Endothelial cell of umbilical vein (primary cell): ENCODE data around the gene GAS1.

Experiments used
- CTCF ChIP-seq, 2 donors: IDR thresholded peaks; 1 replicate in 1 of 2; 2 replicates in 1 of 2; pipeline ENCODE4 v1.5.1; 2011; ENCODE audit warnings: low read length in 2 of 2, mild to moderate bottlenecking in 2 of 2, moderate library complexity in 2 of 2, control low read depth in 1 of 2, inconsistent platforms in 1 of 2, low read depth in 1 of 2; ENCODE audit not compliant: insufficient read depth in 1 of 2; ENCODE audit errors: extremely low read depth in 1 of 2
- EZH2 ChIP-seq: IDR thresholded peaks from 2 replicates; pipeline ENCODE4 v1.6.1; 2012; ENCODE audit warnings: borderline replicate concordance, low read depth, mild to moderate bottlenecking, moderate library complexity, low read length, inconsistent platforms; ENCODE audit not compliant: severe bottlenecking
- POLR2A ChIP-seq: IDR thresholded peaks from 2 replicates; pipeline ENCODE4 v1.6.1; 2012; ENCODE audit warnings: low read depth, mild to moderate bottlenecking, control low read depth, low read length

DNA sequence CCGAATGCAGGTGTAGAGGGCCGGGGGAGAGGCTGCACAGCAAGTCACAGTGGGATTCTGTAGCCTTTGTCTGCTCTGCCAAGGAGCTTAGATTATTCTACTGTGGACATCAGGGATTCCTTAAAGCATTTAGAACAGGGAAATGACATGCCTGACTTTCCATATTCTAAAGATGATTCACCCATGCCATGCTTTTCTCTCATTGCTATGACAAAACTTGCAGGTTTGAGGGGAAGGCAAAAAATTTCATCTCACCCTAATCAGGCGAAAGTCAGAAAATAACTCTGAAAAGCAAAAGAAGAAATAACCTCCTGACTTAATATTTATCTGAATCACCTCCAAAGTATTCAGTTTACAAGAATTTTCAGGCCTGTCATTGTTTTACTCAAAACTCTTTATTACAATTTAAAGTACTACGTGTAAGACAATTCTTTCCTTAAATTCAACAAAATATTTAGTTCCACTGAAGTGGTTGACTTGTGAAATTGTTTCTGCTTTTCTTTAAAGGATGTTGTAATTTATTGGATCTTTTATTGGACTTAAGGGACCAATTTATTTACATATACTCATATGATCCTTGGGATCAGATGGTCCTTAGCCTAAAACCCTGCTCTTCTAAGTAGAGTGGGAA is 30.0 kb upstream of the GAS1 start:
- TF ChIP-seq POLR2A (no peak), CTCF (IDR thresholded peaks at IDR 0.05; ENCODE audit: extremely low read depth in 1 of 2, insufficient read depth in 1 of 2, low read depth in 1 of 2, low read length in 2 of 2) (no peak), EZH2 (no peak)
